ENCODE results near the gene LHX2.

- TF ChIP-seq, protein P1, sequence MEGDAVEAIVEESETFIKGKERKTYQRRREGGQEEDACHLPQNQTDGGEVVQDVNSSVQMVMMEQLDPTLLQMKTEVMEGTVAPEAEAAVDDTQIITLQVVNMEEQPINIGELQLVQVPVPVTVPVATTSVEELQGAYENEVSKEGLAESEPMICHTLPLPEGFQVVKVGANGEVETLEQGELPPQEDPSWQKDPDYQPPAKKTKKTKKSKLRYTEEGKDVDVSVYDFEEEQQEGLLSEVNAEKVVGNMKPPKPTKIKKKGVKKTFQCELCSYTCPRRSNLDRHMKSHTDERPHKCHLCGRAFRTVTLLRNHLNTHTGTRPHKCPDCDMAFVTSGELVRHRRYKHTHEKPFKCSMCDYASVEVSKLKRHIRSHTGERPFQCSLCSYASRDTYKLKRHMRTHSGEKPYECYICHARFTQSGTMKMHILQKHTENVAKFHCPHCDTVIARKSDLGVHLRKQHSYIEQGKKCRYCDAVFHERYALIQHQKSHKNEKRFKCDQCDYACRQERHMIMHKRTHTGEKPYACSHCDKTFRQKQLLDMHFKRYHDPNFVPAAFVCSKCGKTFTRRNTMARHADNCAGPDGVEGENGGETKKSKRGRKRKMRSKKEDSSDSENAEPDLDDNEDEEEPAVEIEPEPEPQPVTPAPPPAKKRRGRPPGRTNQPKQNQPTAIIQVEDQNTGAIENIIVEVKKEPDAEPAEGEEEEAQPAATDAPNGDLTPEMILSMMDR (IDR thresholded peaks at IDR 0.05): no peak
- no peak for TF ChIP-seq POLR2A (IDR thresholded peaks at IDR 0.05)
Observed at GRCh38 chr9:124005029-124005771, 6.4 kb upstream of the LHX2 start.
